ENCODE data around the gene GJD3. TPM values are rescaled to one million over a fixed set of nuclear protein-coding genes. Genes with fewer than 3 reads are reported as not detected.
"Not testable (repeated sequence)": the region's sequence is repeated elsewhere in the genome, so short reads cannot be mapped to it uniquely, and the experiment has no call there.

GJD3 gene
- total and polyA plus RNA-seq, 7 experiments from 2014 or later: 0.27 TPM; not detected in 6

DNA sequence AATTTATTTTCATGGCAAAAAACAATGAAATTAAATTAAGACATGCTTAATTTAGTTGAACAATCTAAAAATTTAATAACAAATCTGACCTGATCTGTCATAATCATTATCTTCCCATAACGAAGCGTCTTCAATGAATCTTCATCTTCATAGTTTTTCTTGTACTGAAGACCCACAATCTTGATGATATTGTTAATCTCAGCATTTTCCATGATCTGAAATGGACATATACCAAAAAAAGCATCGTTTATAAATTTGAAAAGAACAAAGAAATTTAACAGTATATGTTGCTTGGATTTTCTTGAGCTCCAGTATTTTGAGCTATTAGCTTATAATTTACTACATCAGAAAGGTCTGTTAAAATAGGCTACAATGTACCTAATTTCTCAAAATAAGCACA is 42.9 kb upstream of the GJD3 start:
- no peak for ATAC-seq
- POLR2A ChIA-PET: interaction anchor here (0.6 to 1.5 kb wide), 4 partner anchors 12 to 114 kb away, joined by 3 read pairs; no protein-coding TSS in a partner anchor

DNA sequence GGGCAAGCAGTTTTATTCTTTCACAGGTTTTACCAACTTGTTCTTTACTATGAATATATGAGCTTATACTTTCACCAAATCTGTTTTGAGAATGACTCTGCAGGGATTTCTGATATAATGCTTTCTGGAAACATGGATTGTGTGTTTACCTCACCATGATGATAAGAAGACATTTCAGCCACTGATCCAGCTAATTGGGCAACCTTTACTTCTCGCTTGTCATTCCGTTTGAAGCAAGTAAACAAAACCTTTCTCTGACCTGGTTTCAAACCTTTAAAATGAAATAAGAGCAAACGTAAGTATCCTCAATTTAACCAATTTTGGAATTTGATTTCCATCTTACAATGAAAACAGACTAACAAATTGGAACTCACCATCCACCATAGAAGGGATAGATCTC is 39.5 kb upstream of the GJD3 start:
- DNase-seq (no peak), ATAC-seq (no peak)
- CTCF ChIA-PET: interaction anchor here (1.1 to 2.5 kb wide), 2 partner anchors 13 to 128 kb away, joined by 5 to 8 read pairs; no protein-coding TSS in a partner anchor
- Mint-ChIP-seq H3K4me3 (peak overlapping the region in 1 of 10 donors; percentile 16), H3K9me3 (no peaks in the 10 kb centered on the region), H3K27ac (peak overlapping the region in 1 of 9 donors; percentile 5), H3K4me1 (peaks cover 7 to 39% (median 23%) of the 10 kb centered on the region in 7 donors), H3K36me3 (peaks cover 0 to 33% (median 0%) of the 10 kb centered on the region in 5 donors), H3K27me3 (no peaks in the 10 kb centered on the region)
- Histone ChIP-seq H3K9me3 (ENCODE audit: control insufficient read depth in 2 of 3, low read length in 3 of 3) (no peaks in the 10 kb centered on the region), H3K4me3 (ENCODE audit: low read length) (no peak overlapping the region), H3K36me3 (ENCODE audit: control insufficient read depth in 2 of 3, insufficient read depth in 3 of 3, low read length in 3 of 3) (no peaks in the 10 kb centered on the region), H3K27ac (ENCODE audit: low read depth, low read length) (no peak overlapping the region), H3K27me3 (ENCODE audit: control insufficient read depth in 2 of 2, insufficient read depth in 2 of 2, low read length in 2 of 2) (no peaks in the 10 kb centered on the region), H3K4me1 (ENCODE audit: control insufficient read depth in 2 of 2, insufficient read depth in 2 of 2, low read length in 2 of 2) (no peaks in the 10 kb centered on the region)
- intact Hi-C loops (cut with micrococcal nuclease): loop anchor here in 1 of 2 donors (5.0 kb wide), 1 partner anchor 38 kb away; the partner anchor contains the start of gene IGFBP4
- POLR2A ChIA-PET: interaction anchor here (0.6 kb wide), 1 partner anchor 129 kb away, joined by 4 read pairs; no protein-coding TSS in a partner anchor

More for the DNA sequence above, 42.9 kb upstream of the GJD3 start:
- no peaks in the 10 kb centered on the region for H3K9me3 ChIP-seq (ENCODE audit: control insufficient read depth in 2 of 3, low read length in 3 of 3)
- no peak overlapping the region for H3K4me3 ChIP-seq (ENCODE audit: low read length)
- H3K4me1 ChIP-seq (ENCODE audit: control insufficient read depth in 2 of 2, insufficient read depth in 2 of 2, low read length in 2 of 2): no peaks in the 10 kb centered on the region
- no peaks in the 10 kb centered on the region for H3K27me3 ChIP-seq (ENCODE audit: control insufficient read depth in 2 of 2, insufficient read depth in 2 of 2, low read length in 2 of 2)
- DNase-seq: no peak
- H3K36me3 ChIP-seq (ENCODE audit: control insufficient read depth in 2 of 3, insufficient read depth in 3 of 3, low read length in 3 of 3): no peaks in the 10 kb centered on the region
- Mint-ChIP-seq H3K4me3 (no peak overlapping the region), H3K9me3 (no peaks in the 10 kb centered on the region), H3K27ac (no peak overlapping the region), H3K4me1 (peaks cover 0 to 43% (median 12%) of the 10 kb centered on the region in 7 donors), H3K36me3 (peaks cover 0 to 28% (median 0%) of the 10 kb centered on the region in 5 donors), H3K27me3 (no peaks in the 10 kb centered on the region)
- intact Hi-C loops (cut with micrococcal nuclease): no loop called here
- CTCF ChIA-PET: interaction anchor here (0.7 to 2.7 kb wide), 3 partner anchors 10 to 126 kb away, joined by 3 to 7 read pairs (median 3); partner anchors contain the start of gene TOP2A
- no peak overlapping the region for H3K27ac ChIP-seq (ENCODE audit: low read depth, low read length)

DNA sequence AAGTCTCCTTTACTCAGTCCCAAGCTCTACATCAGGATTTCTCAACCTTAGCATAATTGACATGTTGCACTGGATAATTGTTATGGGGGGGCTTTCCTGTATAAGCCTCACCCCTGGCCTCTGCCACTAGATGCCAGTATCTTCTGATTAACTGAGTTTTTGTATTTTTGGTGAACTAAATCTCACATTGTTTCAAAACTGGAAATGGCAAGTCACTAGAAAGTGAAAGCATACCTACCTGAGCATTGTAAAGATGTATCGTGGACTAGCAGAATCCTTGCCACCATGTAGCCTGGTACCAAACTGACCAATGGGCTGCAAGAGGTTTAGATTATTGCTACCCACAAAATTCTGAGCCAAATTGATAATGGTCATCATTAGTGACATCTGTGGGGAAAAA is 38.1 kb upstream of the GJD3 start:
- H3K27me3 ChIP-seq (ENCODE audit: control insufficient read depth in 2 of 2, insufficient read depth in 2 of 2, low read length in 2 of 2): no peaks in the 10 kb centered on the region
- H3K36me3 ChIP-seq (ENCODE audit: control insufficient read depth in 2 of 3, insufficient read depth in 3 of 3, low read length in 3 of 3): no peaks in the 10 kb centered on the region
- peak; percentile 48 for ATAC-seq
- peak in 4 of 9 donors; percentile 21 to 48 (median 35) for DNase-seq
- no peaks in the 10 kb centered on the region for H3K9me3 ChIP-seq (ENCODE audit: control insufficient read depth in 2 of 3, low read length in 3 of 3)
- Mint-ChIP-seq H3K4me1 (peaks cover 8 to 39% (median 23%) of the 10 kb centered on the region in 7 donors), H3K36me3 (peaks cover 0 to 33% (median 0%) of the 10 kb centered on the region in 5 donors), H3K27me3 (no peaks in the 10 kb centered on the region), H3K4me3 (peak overlapping the region in 8 of 10 donors; percentile 63 to 82 (median 67)), H3K27ac (peak overlapping the region; percentile 19 to 83 (median 49)), H3K9me3 (no peaks in the 10 kb centered on the region)
- CTCF ChIA-PET: interaction anchor here (0.7 to 3.1 kb wide), 11 partner anchors 9 to 1409 kb away, joined by 3 to 50 read pairs (median 4); partner anchors contain the start of gene P3H4
- intact Hi-C loops (cut with micrococcal nuclease): loop anchor here in 1 of 2 donors (5.0 kb wide), 1 partner anchor 40 kb away; the partner anchor contains the start of gene IGFBP4
- no peaks in the 10 kb centered on the region for H3K4me1 ChIP-seq (ENCODE audit: control insufficient read depth in 2 of 2, insufficient read depth in 2 of 2, low read length in 2 of 2)
- no peak overlapping the region for H3K27ac ChIP-seq (ENCODE audit: low read depth, low read length)
- H3K4me3 ChIP-seq (ENCODE audit: low read length): peak overlapping the region; percentile 7
- POLR2A ChIA-PET: interaction anchor here (0.6 to 1.7 kb wide), 6 partner anchors 9 to 195 kb away, joined by 3 to 7 read pairs (median 4); partner anchors contain the start of gene TOP2A

DNA sequence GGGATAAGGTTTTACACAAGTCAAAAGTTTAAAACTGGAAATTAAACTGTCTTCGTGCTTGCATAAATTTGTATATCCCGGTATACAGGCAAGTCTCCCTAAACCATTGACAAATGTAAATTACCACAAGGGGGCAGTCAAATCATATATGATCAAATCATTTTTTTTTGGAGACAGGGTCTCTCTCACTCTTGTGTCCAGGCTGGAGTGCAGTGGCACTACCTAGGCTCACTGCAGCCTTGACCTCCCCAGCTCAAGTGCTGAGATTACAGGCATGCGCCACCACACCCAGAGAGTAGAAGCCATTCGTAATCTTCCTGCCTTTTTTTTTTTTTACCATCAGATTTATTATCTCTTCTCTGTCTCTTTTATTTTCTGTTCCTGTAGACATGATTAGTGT is 34.6 kb upstream of the GJD3 start:
- peak overlapping the region in 3 of 9 donors; percentile 6 to 65 (median 64) for H3K27ac Mint-ChIP-seq
- POLR2A ChIA-PET: interaction anchor here (1.0 to 4.9 kb wide), 4 partner anchors 37 to 154 kb away, joined by 3 to 30 read pairs (median 3); no protein-coding TSS in a partner anchor
- ATAC-seq: peak; percentile 75
- H3K4me3 ChIP-seq (ENCODE audit: low read length): no peak overlapping the region
- H3K4me1 ChIP-seq (ENCODE audit: control insufficient read depth in 2 of 2, insufficient read depth in 2 of 2, low read length in 2 of 2): no peaks in the 10 kb centered on the region
- H3K9me3 Mint-ChIP-seq: no peaks in the 10 kb centered on the region
- intact Hi-C loops (cut with micrococcal nuclease): loop anchor here (1.0 to 5.0 kb wide), 7 partner anchors 16 to 216 kb away; partner anchors contain the start of genes GJD3 (in 1 of the 2) and IGFBP4 (in 1 of the 2)
- no peaks in the 10 kb centered on the region for H3K27me3 ChIP-seq (ENCODE audit: control insufficient read depth in 2 of 2, insufficient read depth in 2 of 2, low read length in 2 of 2)
- H3K4me3 Mint-ChIP-seq: no peak overlapping the region
- H3K36me3 ChIP-seq (ENCODE audit: control insufficient read depth in 2 of 3, insufficient read depth in 3 of 3, low read length in 3 of 3): no peaks in the 10 kb centered on the region
- no peak overlapping the region for H3K27ac ChIP-seq (ENCODE audit: low read depth, low read length)
- H3K27me3 Mint-ChIP-seq: no peaks in the 10 kb centered on the region
- H3K36me3 Mint-ChIP-seq: peaks cover 0 to 31% (median 0%) of the 10 kb centered on the region in 5 donors
- peak in 6 of 9 donors; percentile 39 to 69 (median 60) for DNase-seq
- CTCF ChIA-PET: interaction anchor here (0.6 to 2.8 kb wide), 17 partner anchors 11 to 1279 kb away, joined by 3 to 36 read pairs (median 4); partner anchors contain the start of gene TOP2A
- peaks cover 8 to 36% (median 22%) of the 10 kb centered on the region in 7 donors for H3K4me1 Mint-ChIP-seq
- no peaks in the 10 kb centered on the region for H3K9me3 ChIP-seq (ENCODE audit: control insufficient read depth in 2 of 3, low read length in 3 of 3)

DNA sequence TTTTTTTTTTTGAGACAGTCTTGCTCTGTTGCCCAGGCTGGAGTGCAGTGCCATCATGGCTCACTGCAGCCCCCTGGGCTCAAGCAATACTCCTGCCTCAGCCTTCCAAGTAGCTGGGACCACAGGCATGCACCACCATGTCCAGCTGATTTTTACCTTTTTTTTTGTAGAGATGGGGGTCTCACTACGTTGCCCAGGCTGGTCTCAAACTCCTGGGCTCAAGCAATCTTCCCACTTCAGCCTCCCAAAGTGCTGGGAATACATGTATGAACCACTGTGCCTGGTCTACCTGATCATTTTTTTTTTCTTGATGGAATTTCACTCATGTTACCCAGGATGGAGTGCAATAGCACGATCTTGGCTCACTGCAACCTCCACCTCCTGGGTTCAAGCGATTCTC is 22.0 kb upstream of the GJD3 start:
- H3K27me3 ChIP-seq (ENCODE audit: control insufficient read depth in 2 of 2, insufficient read depth in 2 of 2, low read length in 2 of 2); H3K36me3 ChIP-seq (ENCODE audit: control insufficient read depth in 2 of 3, insufficient read depth in 3 of 3, low read length in 3 of 3); ATAC-seq; intact Hi-C loops (cut with micrococcal nuclease); H3K4me3 Mint-ChIP-seq; CTCF ChIA-PET; H3K9me3 Mint-ChIP-seq; H3K4me3 ChIP-seq (ENCODE audit: low read length); H3K4me1 ChIP-seq (ENCODE audit: control insufficient read depth in 2 of 2, insufficient read depth in 2 of 2, low read length in 2 of 2); H3K27ac Mint-ChIP-seq; H3K27ac ChIP-seq (ENCODE audit: low read depth, low read length); H3K4me1 Mint-ChIP-seq; H3K27me3 Mint-ChIP-seq; H3K9me3 ChIP-seq (ENCODE audit: control insufficient read depth in 2 of 3, low read length in 3 of 3); DNase-seq: not testable (repeated sequence)
- POLR2A ChIA-PET: interaction anchor here (0.7 kb wide), 1 partner anchor 424 kb away, joined by 3 read pairs; no protein-coding TSS in a partner anchor
- H3K36me3 Mint-ChIP-seq: peaks cover 0 to 15% (median 0%) of the 10 kb centered on the region in 5 donors

DNA sequence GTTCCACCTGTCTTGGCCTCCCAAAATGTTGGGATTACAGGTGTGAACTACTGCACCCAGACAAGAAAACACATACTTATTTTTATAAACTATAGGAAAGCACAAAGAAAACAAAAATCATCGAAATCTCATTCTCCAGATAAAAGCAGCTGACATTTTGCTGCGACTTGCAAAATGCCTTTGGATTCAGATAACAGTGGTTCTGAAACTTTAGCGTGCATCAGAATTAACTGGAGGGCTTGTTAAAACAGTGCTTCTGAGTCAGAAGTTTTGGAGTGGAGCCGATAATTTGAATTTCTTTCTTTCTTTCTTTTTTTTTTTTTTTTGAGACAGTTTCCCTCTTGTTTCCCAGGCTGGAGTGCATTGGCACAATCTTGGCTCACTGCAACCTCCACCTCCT is 17.7 kb upstream of the GJD3 start:
- Mint-ChIP-seq H3K36me3 (peaks cover 0 to 4% (median 0%) of the 10 kb centered on the region in 5 donors), H3K4me1 (peaks cover 0 to under 1% (median 0%) of the 10 kb centered on the region in 7 donors), H3K9me3 (no peaks in the 10 kb centered on the region), H3K27ac (no peak overlapping the region), H3K4me3 (no peak overlapping the region), H3K27me3 (no peaks in the 10 kb centered on the region)
- H3K9me3 ChIP-seq (ENCODE audit: control insufficient read depth in 2 of 3, low read length in 3 of 3): no peaks in the 10 kb centered on the region
- no peak for ATAC-seq
- no peaks in the 10 kb centered on the region for H3K27me3 ChIP-seq (ENCODE audit: control insufficient read depth in 2 of 2, insufficient read depth in 2 of 2, low read length in 2 of 2)
- ChIA-PET CTCF (interaction anchor here (0.6 to 1.2 kb wide), 5 partner anchors 13 to 150 kb away, joined by 3 read pairs; no protein-coding TSS in a partner anchor), POLR2A (no interaction called here)
- DNase-seq: no peak
- no peaks in the 10 kb centered on the region for H3K4me1 ChIP-seq (ENCODE audit: control insufficient read depth in 2 of 2, insufficient read depth in 2 of 2, low read length in 2 of 2)
- no peaks in the 10 kb centered on the region for H3K36me3 ChIP-seq (ENCODE audit: control insufficient read depth in 2 of 3, insufficient read depth in 3 of 3, low read length in 3 of 3)
- no peak overlapping the region for H3K27ac ChIP-seq (ENCODE audit: low read depth, low read length)
- intact Hi-C loops (cut with micrococcal nuclease): no loop called here
- no peak overlapping the region for H3K4me3 ChIP-seq (ENCODE audit: low read length)

Measured in naive thymus-derived CD4-positive, alpha-beta T cell (primary cell).